Right atrium auricular region (tissue), 2 donors: ENCODE data around the gene GRIFIN. TPM values are rescaled to one million over a fixed set of nuclear protein-coding genes. Genes with fewer than 3 reads are reported as not detected.
"Not testable (repeated sequence)": the region's sequence is repeated elsewhere in the genome, so short reads cannot be mapped to it uniquely, and the experiment has no call there.

ENCODE experiments used
- DNase-seq: peaks from one replicate; pipeline ENCODE4 v3.0.0-alpha.2; 2019; ENCODE audit warnings: low spot score
- H3K27ac ChIP-seq, 2 donors: fragments of 200-600 bp; sonication (generic); 1 replicate in 1 of 2; 2 replicates in 1 of 2; pipeline ENCODE4 v1.5.1; 2016 to 2019
- H3K27me3 ChIP-seq, 2 donors: fragments of 200-600 bp; sonication (generic); one replicate each; pipeline versions ENCODE4 v1.5.1 to v1.6.0; 2017 to 2019
- H3K36me3 ChIP-seq: fragments of 200-600 bp; sonication (generic); one replicate; pipeline ENCODE4 v1.5.1; 2016
- H3K4me1 ChIP-seq, 2 donors: fragments of 200-600 bp; sonication (generic); one replicate each; pipeline versions ENCODE4 v1.5.1 to v1.6.0; 2017 to 2019
- H3K4me3 ChIP-seq, 2 donors: fragments of 200-600 bp; sonication (generic); 1 replicate in 1 of 2; 2 replicates in 1 of 2; pipeline ENCODE4 v1.5.1; 2017 to 2019; ENCODE audit warnings: mild to moderate bottlenecking in 1 of 2, moderate library complexity in 1 of 2
- H3K9me3 ChIP-seq, 2 donors: fragments of 200-600 bp; sonication (generic); one replicate each; pipeline ENCODE4 v1.5.1; 2019
- CTCF ChIP-seq, 2 donors: fragments of 200-600 bp; sonication (generic); IDR thresholded peaks; one replicate each; pipeline ENCODE4 v1.5.1; 2019; ENCODE audit warnings: antibody characterized with exemption in 2 of 2
- total RNA-seq, 2 donors: library from RNA; depleted of rRNA; stranded (reverse); fragments of >200 nt; gene quantifications; one replicate each; pipeline ENCODE4 v1.1.0, GENCODE V29; 2016

GRIFIN gene
- total RNA-seq, 2 donors from 2014 or later = not detected

- H3K4me1 ChIP-seq = peaks cover 0 to 33% of the 10 kb centered on the region in 2 donors
Measured at GRCh38 chr7:2473496-2474180, 2.6 kb downstream of the GRIFIN start.

DNA sequence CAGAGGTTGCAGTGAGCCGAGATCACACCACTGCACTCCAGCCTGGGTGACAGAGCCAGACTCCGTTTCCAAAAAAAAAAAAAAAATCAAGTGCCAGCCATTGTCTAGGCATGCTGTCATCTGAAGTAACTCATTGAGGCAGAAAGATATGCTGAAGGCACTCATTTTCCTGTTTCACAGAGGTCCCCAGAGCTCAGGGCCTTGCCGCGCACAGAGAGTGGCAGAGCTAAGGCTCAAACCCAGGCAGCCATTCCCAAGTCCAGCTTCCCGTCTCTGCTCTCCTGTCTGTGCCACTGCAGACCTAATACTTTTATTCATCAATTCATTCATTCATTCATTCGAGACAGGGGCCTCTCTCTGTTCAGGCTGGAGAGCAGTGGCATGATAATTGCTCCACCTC, 3.5 kb downstream of the GRIFIN start:
- no peak for TF ChIP-seq CTCF (IDR thresholded peaks at IDR 0.05)
- Histone ChIP-seq H3K4me1 (peaks cover 0 to 25% of the 10 kb centered on the region in 2 donors), H3K9me3 (no peaks in the 10 kb centered on the region), H3K36me3 (no peaks in the 10 kb centered on the region), H3K27me3 (no peaks in the 10 kb centered on the region), H3K4me3 (no peak overlapping the region), H3K27ac (no peak overlapping the region)
- no peak for DNase-seq

More at GRCh38 chr7:2473496-2474180, 2.6 kb downstream of the GRIFIN start:
- Histone ChIP-seq H3K36me3 (no peaks in the 10 kb centered on the region), H3K4me3 (no peak overlapping the region), H3K27me3 (no peaks in the 10 kb centered on the region), H3K27ac (no peak overlapping the region), H3K9me3 (no peaks in the 10 kb centered on the region)
- no peak for DNase-seq
- TF ChIP-seq CTCF (IDR thresholded peaks at IDR 0.05) = no peak

- Histone ChIP-seq H3K4me3 (no peak overlapping the region), H3K36me3 (no peaks in the 10 kb centered on the region), H3K27ac (no peak overlapping the region), H3K9me3 (no peaks in the 10 kb centered on the region), H3K27me3 (no peaks in the 10 kb centered on the region), H3K4me1 (peaks cover 0 to 19% of the 10 kb centered on the region in 2 donors)
- no peak for TF ChIP-seq CTCF (IDR thresholded peaks at IDR 0.05)
- DNase-seq = no peak
Measured at GRCh38 chr7:2471396-2471795, 4.8 kb downstream of the GRIFIN start.

DNA sequence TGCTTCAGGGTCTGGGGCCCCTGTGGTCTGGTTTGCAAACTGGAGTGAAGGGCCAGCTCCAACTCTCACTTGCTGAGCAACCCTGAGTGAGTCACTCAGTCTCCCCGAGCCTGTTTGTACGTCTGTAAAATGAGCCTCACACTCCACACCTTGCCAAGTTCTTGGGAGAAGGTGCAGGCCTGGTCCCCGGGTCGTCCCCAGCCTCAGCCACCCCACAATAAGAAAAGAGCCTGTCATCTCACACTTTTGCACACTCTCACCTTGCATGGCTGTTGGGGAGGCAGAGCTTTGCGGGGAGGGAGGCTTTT, 5.2 kb downstream of the GRIFIN start:
- DNase-seq = no peak
- H3K9me3 ChIP-seq = no peaks in the 10 kb centered on the region
- H3K27me3 ChIP-seq = no peaks in the 10 kb centered on the region
- peaks cover 0 to 19% of the 10 kb centered on the region in 2 donors for H3K4me1 ChIP-seq
- no peak for TF ChIP-seq CTCF (IDR thresholded peaks at IDR 0.05)
- H3K36me3 ChIP-seq = no peaks in the 10 kb centered on the region
- H3K4me3 ChIP-seq = no peak overlapping the region
- H3K27ac ChIP-seq = no peak overlapping the region

- Histone ChIP-seq H3K27me3 (no peaks in the 10 kb centered on the region), H3K9me3 (no peaks in the 10 kb centered on the region), H3K36me3 (no peaks in the 10 kb centered on the region), H3K4me1 (peaks cover 0 to 19% of the 10 kb centered on the region in 2 donors), H3K4me3 (no peak overlapping the region), H3K27ac (no peak overlapping the region)
- DNase-seq = no peak
- no peak for TF ChIP-seq CTCF (IDR thresholded peaks at IDR 0.05)
Measured at GRCh38 chr7:2470204-2471021, 5.8 kb downstream of the GRIFIN start.

DNA sequence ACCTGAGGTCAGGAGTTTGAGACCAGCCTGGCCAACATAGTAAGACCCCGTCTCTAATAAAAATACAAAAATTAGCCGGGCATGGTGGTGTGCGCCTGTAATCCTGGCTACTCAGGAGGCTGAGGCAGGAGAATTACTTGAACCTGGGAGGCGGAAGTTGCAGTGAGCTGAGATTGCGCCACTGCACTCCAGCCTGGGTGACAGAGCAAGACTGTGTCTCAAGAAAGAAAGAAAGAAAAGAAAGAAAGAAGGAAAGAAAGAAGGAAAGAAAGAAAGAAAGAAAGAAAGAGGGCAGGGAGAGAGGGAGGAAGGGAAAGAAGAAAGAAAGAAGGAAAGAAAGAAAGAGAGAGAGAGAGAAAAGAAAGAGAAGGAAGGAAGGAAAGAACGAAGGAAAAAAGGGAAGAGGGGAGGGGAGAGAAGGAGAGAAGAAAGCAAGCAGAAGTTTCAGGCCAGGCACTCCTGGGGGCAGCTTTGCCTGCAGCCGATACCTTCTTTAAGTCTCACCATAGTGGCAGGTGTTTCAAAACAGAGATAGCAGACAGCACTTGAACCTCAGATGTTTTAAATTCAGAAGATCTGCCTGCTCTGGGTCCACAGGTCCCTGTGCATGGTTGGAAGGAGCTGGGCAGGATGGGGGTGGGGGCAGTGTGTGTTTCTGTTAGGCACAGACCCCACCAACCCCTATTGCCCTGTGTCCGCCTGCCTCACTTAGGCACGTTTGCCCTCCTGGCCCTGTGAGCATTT, 6.6 kb downstream of the GRIFIN start:
- not testable (repeated sequence) for DNase-seq, H3K4me3 ChIP-seq, H3K27ac ChIP-seq, H3K36me3 ChIP-seq, H3K9me3 ChIP-seq, H3K27me3 ChIP-seq
- H3K4me1 ChIP-seq = peaks cover 0 to 19% of the 10 kb centered on the region in 2 donors
